ENCODE data around the gene VPS52.
A peak's percentile ranks its signal among the peaks of the same experiment; 100 is the strongest.
"Not testable (repeated sequence)": the region's sequence is repeated elsewhere in the genome, so short reads cannot be mapped to it uniquely, and the experiment has no call there.

Gene VPS52

GRCh38 chr6:33236852-33237251 is 34.8 kb downstream of the VPS52 start:
- Histone ChIP-seq H3K9me3 (ENCODE audit: control insufficient read depth, low read depth, low read length) (no peaks in the 10 kb centered on the region), H3K4me3 (ENCODE audit: low read length) (no peak overlapping the region), H3K27ac (ENCODE audit: low read length) (no peak overlapping the region), H3K4me1 (ENCODE audit: control insufficient read depth, low read depth, low read length) (peaks cover 5% of the 10 kb centered on the region), H3K36me3 (ENCODE audit: control insufficient read depth, low read depth, low read length) (no peaks in the 10 kb centered on the region), H3K9ac (ENCODE audit: low read length) (no peak overlapping the region), H3K27me3 (ENCODE audit: control insufficient read depth, insufficient read depth, low read length) (no peaks in the 10 kb centered on the region)

- Histone ChIP-seq H3K27me3 (ENCODE audit: control insufficient read depth, insufficient read depth, low read length) (no peaks in the 10 kb centered on the region), H3K4me3 (ENCODE audit: low read length) (no peak overlapping the region), H3K9me3 (ENCODE audit: control insufficient read depth, low read depth, low read length) (no peaks in the 10 kb centered on the region), H3K4me1 (ENCODE audit: control insufficient read depth, low read depth, low read length) (peaks cover 5% of the 10 kb centered on the region), H3K9ac (ENCODE audit: low read length) (no peak overlapping the region), H3K36me3 (ENCODE audit: control insufficient read depth, low read depth, low read length) (no peaks in the 10 kb centered on the region), H3K27ac (ENCODE audit: low read length) (no peak overlapping the region)
Observed at GRCh38 chr6:33236328-33236727, 35.3 kb downstream of the VPS52 start.

GRCh38 chr6:33235221-33235634 is 36.4 kb downstream of the VPS52 start:
- Histone ChIP-seq H3K9ac (ENCODE audit: low read length) (no peak overlapping the region), H3K4me1 (ENCODE audit: control insufficient read depth, low read depth, low read length) (peaks cover 5% of the 10 kb centered on the region), H3K27me3 (ENCODE audit: control insufficient read depth, insufficient read depth, low read length) (no peaks in the 10 kb centered on the region), H3K27ac (ENCODE audit: low read length) (no peak overlapping the region), H3K4me3 (ENCODE audit: low read length) (no peak overlapping the region), H3K36me3 (ENCODE audit: control insufficient read depth, low read depth, low read length) (no peaks in the 10 kb centered on the region), H3K9me3 (ENCODE audit: control insufficient read depth, low read depth, low read length) (no peaks in the 10 kb centered on the region)

GRCh38 chr6:33226503-33227120 is 45.1 kb downstream of the VPS52 start:
- H3K27ac ChIP-seq (ENCODE audit: low read length); H3K27me3 ChIP-seq (ENCODE audit: control insufficient read depth, insufficient read depth, low read length); H3K9ac ChIP-seq (ENCODE audit: low read length); H3K4me3 ChIP-seq (ENCODE audit: low read length); H3K9me3 ChIP-seq (ENCODE audit: control insufficient read depth, low read depth, low read length); H3K36me3 ChIP-seq (ENCODE audit: control insufficient read depth, low read depth, low read length): not testable (repeated sequence)
- peaks cover 10% of the 10 kb centered on the region for H3K4me1 ChIP-seq (ENCODE audit: control insufficient read depth, low read depth, low read length)

- Histone ChIP-seq H3K9me3 (ENCODE audit: control insufficient read depth, low read depth, low read length) (no peaks in the 10 kb centered on the region), H3K27ac (ENCODE audit: low read length) (no peak overlapping the region), H3K27me3 (ENCODE audit: control insufficient read depth, insufficient read depth, low read length) (peaks cover 75% of the 10 kb centered on the region), H3K4me1 (ENCODE audit: control insufficient read depth, low read depth, low read length) (peaks cover 2% of the 10 kb centered on the region), H3K36me3 (ENCODE audit: control insufficient read depth, low read depth, low read length) (no peaks in the 10 kb centered on the region), H3K4me3 (ENCODE audit: low read length) (no peak overlapping the region), H3K9ac (ENCODE audit: low read length) (no peak overlapping the region)
Observed at GRCh38 chr6:33217681-33218080, 54.0 kb downstream of the VPS52 start.

- H3K4me3 ChIP-seq (ENCODE audit: low read length), result no peak overlapping the region
- H3K9ac ChIP-seq (ENCODE audit: low read length), result no peak overlapping the region
- H3K4me1 ChIP-seq (ENCODE audit: control insufficient read depth, low read depth, low read length), result peaks cover 4% of the 10 kb centered on the region
- peaks cover 80% of the 10 kb centered on the region for H3K27me3 ChIP-seq (ENCODE audit: control insufficient read depth, insufficient read depth, low read length)
- H3K27ac ChIP-seq (ENCODE audit: low read length), result no peak overlapping the region
- no peaks in the 10 kb centered on the region for H3K36me3 ChIP-seq (ENCODE audit: control insufficient read depth, low read depth, low read length)
- H3K9me3 ChIP-seq (ENCODE audit: control insufficient read depth, low read depth, low read length), result no peaks in the 10 kb centered on the region
Observed at GRCh38 chr6:33217246-33217645, 54.4 kb downstream of the VPS52 start.

GRCh38 chr6:33216117-33216649 is 55.5 kb downstream of the VPS52 start:
- Histone ChIP-seq H3K9ac (ENCODE audit: low read length) (no peak overlapping the region), H3K36me3 (ENCODE audit: control insufficient read depth, low read depth, low read length) (no peaks in the 10 kb centered on the region), H3K9me3 (ENCODE audit: control insufficient read depth, low read depth, low read length) (no peaks in the 10 kb centered on the region), H3K4me3 (ENCODE audit: low read length) (no peak overlapping the region), H3K27me3 (ENCODE audit: control insufficient read depth, insufficient read depth, low read length) (peaks cover 89% of the 10 kb centered on the region), H3K27ac (ENCODE audit: low read length) (no peak overlapping the region), H3K4me1 (ENCODE audit: control insufficient read depth, low read depth, low read length) (peaks cover 9% of the 10 kb centered on the region)

GRCh38 chr6:33215271-33216116 is 56.2 kb downstream of the VPS52 start:
- peaks cover 9% of the 10 kb centered on the region for H3K4me1 ChIP-seq (ENCODE audit: control insufficient read depth, low read depth, low read length)
- no peak overlapping the region for H3K9ac ChIP-seq (ENCODE audit: low read length)
- no peak overlapping the region for H3K4me3 ChIP-seq (ENCODE audit: low read length)
- H3K9me3 ChIP-seq (ENCODE audit: control insufficient read depth, low read depth, low read length), result no peaks in the 10 kb centered on the region
- H3K36me3 ChIP-seq (ENCODE audit: control insufficient read depth, low read depth, low read length), result peaks cover 4% of the 10 kb centered on the region
- H3K27ac ChIP-seq (ENCODE audit: low read length), result no peak overlapping the region
- peaks cover 95% of the 10 kb centered on the region for H3K27me3 ChIP-seq (ENCODE audit: control insufficient read depth, insufficient read depth, low read length)

- Histone ChIP-seq H3K27me3 (ENCODE audit: control insufficient read depth, insufficient read depth, low read length) (peaks cover 83% of the 10 kb centered on the region), H3K36me3 (ENCODE audit: control insufficient read depth, low read depth, low read length) (peaks cover 9% of the 10 kb centered on the region), H3K9ac (ENCODE audit: low read length) (no peak overlapping the region), H3K27ac (ENCODE audit: low read length) (no peak overlapping the region), H3K9me3 (ENCODE audit: control insufficient read depth, low read depth, low read length) (no peaks in the 10 kb centered on the region), H3K4me3 (ENCODE audit: low read length) (peak overlapping the region; percentile 56), H3K4me1 (ENCODE audit: control insufficient read depth, low read depth, low read length) (peaks cover 9% of the 10 kb centered on the region)
Observed at GRCh38 chr6:33213989-33214335, 57.7 kb downstream of the VPS52 start.

GRCh38 chr6:33213166-33213988 is 58.3 kb downstream of the VPS52 start:
- Histone ChIP-seq H3K4me1 (ENCODE audit: control insufficient read depth, low read depth, low read length) (peaks cover 9% of the 10 kb centered on the region), H3K27me3 (ENCODE audit: control insufficient read depth, insufficient read depth, low read length) (peaks cover 77% of the 10 kb centered on the region), H3K36me3 (ENCODE audit: control insufficient read depth, low read depth, low read length) (peaks cover 9% of the 10 kb centered on the region), H3K4me3 (ENCODE audit: low read length) (peak overlapping the region; percentile 56), H3K9ac (ENCODE audit: low read length) (no peak overlapping the region), H3K27ac (ENCODE audit: low read length) (no peak overlapping the region), H3K9me3 (ENCODE audit: control insufficient read depth, low read depth, low read length) (no peaks in the 10 kb centered on the region)

GRCh38 chr6:33212857-33213165 is 58.9 kb downstream of the VPS52 start:
- Histone ChIP-seq H3K4me1 (ENCODE audit: control insufficient read depth, low read depth, low read length) (peaks cover 9% of the 10 kb centered on the region), H3K9me3 (ENCODE audit: control insufficient read depth, low read depth, low read length) (no peaks in the 10 kb centered on the region), H3K9ac (ENCODE audit: low read length) (no peak overlapping the region), H3K27me3 (ENCODE audit: control insufficient read depth, insufficient read depth, low read length) (peaks cover 74% of the 10 kb centered on the region), H3K27ac (ENCODE audit: low read length) (no peak overlapping the region), H3K4me3 (ENCODE audit: low read length) (peak overlapping the region; percentile 56), H3K36me3 (ENCODE audit: control insufficient read depth, low read depth, low read length) (peaks cover 9% of the 10 kb centered on the region)
